ENCODE measurements around the gene GPR35.

The GPR35 gene

GRCh38 chr2:240589850-240590525 lies 35.3 kb upstream of the GPR35 start:
- no peak for DNase-seq

GRCh38 chr2:240590681-240591111 lies 34.6 kb upstream of the GPR35 start:
- no peak for DNase-seq

DNA sequence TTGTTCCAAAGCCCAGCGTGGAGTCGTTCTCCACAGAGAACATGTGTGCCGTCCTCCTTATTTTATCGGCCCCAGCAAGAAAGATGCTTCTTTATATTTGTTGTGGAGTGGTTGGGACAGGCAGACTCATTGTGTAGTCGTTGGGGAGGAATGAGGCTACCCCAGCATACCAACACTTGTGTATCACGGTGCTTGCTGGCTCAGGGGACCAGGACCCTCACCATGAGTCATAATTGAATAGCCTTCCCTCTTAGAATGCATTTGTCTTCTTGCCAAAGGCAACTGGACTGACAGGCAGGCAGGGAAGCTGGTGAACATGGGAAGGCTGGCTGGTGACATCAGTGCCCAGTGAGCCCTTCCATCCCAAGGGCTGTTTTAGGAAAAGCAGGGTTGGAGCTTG lies 34.1 kb upstream of the GPR35 start:
- DNase-seq, result no peak

DNA sequence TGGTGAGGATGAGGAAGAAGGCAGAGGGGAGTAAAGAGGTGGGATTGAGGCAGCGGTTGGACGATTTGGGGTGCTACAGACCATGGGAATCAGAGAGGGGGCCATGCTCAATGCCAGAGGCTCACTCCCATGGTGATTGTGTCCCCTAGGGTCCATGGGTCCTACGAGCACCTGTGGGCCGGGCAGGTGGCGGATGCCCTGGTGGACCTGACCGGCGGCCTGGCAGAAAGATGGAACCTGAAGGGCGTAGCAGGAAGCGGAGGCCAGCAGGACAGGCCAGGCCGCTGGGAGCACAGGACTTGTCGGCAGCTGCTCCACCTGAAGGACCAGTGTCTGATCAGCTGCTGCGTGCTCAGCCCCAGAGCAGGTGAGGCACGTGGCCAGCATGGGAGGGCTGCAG lies 33.5 kb upstream of the GPR35 start:
- no peak for DNase-seq

- no peak for DNase-seq
These were observed 32.1 kb upstream of the GPR35 start for GRCh38 chr2:240593026-240593702.

DNA sequence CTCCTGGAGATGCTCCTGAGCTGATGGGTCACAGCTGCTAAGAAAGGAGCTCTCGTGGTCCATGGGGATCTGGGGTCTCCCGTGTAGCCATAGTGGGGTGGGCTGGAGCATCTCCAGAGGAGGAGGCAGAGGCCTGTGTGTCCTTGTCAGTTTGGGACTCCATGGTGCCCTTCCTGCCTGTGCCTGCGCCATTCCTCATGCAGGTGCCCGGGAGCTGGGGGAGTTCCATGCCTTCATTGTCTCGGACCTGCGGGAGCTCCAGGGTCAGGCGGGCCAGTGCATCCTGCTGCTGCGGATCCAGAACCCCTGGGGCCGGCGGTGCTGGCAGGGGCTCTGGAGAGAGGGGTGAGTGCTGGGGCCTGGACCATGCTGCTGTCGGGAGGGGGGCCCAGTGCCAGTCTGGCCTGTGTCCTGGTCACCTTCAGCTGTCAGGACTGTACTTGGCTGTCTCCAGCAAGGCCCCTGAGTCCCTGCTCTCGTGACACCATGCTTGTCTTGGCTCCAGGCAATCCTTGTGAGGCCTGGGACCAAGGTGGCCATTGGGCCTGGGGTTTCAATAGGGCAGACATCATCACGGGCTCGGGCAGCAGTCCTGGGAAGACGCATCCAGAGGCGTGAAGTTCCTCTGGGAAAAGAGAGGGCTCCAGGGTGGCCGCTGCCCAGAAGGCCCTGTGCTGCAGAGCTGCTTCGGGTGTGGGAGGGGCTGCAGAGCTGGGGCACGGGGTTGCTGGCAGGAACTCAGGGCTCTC lies 31.4 kb upstream of the GPR35 start:
- no peak for DNase-seq

GRCh38 chr2:240594511-240595380 lies 30.5 kb upstream of the GPR35 start:
- no peak for DNase-seq

- peak; percentile 5 to 9 for DNase-seq
These were observed 29.8 kb upstream of the GPR35 start for GRCh38 chr2:240595381-240596079.

DNA sequence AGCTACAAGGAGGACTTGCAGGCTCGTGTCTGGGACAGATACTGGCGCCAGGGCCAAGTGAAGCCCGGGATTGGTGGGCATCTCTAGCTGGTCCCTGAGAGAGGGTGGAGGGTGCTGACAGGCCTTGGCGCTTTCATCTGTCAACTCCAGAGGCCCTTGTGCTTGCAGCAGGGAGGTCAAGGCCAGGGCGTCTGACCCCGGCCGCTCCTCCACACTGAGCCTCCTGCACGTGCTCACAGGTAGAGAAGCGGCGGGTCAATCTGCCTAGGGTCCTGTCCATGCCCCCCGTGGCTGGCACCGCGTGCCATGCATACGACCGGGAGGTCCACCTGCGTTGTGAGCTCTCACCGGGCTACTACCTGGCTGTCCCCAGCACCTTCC lies 29.2 kb upstream of the GPR35 start:
- DNase-seq, result no peak

DNA sequence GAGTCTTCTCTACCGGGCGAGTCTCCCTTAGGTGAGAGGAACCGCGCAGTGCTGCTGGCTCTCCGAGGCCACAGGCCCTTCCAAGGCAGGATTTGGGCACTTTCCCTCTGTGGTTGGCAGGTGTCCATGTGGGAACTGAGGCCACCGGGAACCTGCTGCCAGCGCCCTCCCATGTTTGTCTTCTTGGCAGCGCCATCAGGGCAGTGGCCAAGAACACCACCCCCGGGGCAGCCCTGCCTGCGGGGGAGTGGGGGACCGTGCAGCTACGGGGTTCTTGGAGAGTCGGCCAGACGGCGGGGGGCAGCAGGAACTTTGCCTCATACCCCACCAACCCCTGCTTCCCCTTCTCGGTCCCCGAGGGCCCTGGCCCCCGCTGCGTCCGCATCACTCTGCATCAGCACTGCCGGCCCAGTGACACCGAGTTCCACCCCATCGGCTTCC lies 28.8 kb upstream of the GPR35 start:
- no peak for DNase-seq

DNA sequence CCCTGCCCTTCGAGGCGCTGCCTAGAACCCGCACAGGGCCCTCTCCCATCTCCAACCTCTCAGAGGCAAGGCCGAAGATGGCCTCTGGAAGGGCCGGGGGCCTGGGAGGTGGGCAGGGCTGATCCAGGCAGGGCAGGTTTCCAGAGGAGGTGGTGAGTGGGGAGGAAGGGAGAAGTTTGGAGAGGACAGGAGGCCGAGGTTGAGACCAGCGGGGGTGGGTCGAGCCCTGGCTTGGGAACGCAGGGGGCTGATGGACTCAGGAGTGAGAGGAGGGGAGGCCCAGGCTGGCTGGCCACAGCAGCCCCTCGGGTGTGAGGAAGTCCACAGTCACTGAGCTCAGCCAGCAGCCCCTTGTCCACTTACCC lies 28.2 kb upstream of the GPR35 start:
- no peak for DNase-seq

DNA sequence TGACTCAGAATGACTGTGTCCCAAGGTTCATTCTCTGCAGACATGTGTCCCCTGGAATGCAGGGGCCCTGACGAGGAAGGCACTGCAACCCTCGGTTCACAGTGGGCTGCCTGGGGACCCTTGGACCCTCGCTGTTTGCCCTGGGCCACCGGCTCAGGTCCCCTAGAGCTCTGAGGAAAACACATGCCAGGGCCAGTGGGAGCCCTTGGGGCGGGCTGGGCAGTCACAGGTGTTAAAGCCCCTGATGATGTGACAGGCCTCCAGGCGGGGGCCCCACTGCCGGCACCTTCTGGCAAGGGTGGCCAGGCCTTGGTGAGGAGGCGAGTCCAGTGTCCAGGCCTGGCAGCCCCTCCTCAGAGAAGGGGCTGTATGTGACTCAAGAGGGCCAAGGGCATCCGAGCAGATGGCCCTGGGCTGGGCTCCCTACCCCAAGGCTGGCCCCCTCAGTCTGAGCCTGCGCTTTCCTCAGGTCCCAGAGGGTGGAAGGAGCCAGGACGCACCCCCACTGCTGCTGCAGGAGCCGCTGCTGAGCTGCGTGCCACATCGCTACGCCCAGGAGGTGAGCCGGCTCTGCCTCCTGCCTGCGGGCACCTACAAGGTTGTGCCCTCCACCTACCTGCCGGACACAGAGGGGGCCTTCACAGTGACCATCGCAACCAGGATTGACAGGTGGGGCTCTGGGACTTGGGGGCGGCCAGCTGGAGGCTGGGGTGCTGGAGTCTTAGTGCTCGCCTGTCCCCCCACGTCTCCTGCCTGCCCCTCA lies 27.7 kb upstream of the GPR35 start:
- DNase-seq, result no peak

DNA sequence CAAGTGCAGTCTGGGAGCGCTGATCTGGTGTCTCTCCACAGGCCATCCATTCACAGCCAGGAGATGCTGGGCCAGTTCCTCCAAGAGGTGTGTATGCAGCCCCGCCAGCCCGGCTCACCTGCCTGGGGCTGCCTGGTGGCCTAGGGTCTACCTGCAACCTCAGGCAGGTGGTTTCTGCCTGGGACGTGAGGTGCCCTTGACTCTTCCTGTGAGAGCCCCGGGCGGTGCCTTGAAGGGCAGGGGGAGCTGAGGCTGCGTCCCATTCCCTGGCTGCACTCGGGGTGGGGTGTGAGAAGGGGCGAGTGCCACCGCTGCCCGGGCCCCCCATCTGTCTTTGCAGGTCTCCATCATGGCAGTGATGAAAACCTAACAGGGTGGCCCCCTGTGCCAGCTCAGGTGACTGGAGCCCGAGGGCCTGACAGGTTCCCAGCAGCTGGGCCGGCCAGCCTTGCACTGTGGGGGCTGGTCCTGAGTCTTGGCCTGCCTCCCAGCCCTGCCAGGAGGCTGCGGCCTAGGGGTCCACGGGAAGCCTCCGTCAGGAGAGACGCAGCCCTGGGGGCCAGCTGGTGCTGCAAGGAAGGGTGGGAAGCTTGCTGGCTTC lies 26.9 kb upstream of the GPR35 start:
- DNase-seq, result no peak

GRCh38 chr2:240599141-240599583 lies 26.1 kb upstream of the GPR35 start:
- DNase-seq, result no peak

- DNase-seq, result no peak
These were observed 24.8 kb upstream of the GPR35 start for GRCh38 chr2:240600451-240600961.

DNA sequence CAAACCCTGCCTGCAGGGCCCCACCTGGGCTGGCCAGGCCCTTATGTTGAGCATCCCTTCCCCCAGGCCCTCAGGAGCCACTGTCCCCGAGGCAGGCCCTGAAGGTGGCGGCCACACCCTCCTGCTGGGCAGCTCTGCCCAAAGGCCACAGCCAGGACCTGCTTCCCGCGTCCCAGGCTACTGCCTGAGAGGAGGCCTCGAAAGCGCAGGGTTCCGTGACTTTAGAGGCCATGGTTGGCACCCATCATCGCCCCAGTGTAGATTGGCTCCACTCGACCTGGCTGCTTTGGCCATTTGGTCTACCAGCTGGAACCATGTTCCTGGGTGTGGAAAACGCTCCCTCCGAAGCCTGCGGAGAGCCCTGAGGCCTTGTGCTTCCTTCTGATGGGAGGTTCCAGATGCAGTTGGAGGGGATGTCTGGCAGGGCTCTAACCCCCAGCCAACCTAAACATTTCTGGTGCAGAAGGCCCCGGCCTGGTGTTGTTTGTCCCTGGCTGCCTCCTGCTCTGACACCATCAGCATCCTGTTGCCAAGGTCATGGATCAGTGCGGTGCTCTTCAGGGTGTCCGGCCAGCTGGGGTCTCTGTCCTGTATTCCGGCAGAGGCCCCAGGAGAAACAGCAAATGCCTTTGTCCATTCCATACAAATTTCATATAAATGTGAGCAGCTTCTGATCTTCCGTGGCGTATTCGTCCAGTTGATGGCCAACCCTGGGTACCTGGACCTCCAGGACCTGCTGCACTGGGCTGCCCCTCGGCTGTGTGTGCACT lies 24.0 kb upstream of the GPR35 start:
- no peak for DNase-seq

GRCh38 chr2:240601831-240602160 lies 23.5 kb upstream of the GPR35 start:
- DNase-seq, result no peak

DNA sequence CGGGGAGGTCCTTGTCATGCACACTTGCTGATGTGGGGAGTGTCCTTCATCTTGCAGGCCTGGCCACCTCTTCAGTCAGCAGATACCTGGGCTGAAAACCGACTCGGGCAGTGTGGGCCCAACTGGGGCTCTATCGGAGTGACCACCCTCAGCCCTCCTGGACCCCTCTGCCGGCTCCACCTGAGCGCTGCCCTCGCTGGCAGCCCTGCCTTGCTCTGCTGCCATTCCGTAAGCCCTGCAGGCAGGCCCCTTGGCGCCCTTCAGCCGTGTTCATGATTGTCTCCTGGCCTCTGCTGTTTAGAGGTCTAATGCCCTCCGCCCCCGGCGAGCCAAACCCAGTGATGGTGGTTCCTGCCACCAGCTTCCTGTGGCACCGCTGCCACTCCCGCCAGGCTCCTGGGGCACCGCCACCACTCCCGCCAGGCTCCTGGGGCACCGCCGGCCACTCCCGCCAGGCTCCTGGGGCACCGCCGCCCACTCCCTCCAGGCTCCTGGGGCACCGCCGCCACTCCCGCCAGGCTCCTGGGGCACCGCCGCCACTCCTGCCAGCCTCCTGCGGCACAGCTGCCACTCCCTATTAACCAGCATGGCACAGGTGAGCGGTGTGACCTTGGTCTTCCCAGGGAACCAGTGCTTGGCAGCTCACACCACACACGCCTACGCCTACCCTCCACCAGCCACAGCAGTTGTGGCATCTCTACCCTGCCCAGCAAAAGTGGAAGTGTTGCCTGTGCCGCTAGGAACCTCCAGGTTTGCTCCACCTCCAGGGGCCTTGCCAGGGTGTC lies 22.8 kb upstream of the GPR35 start:
- no peak for DNase-seq

DNA sequence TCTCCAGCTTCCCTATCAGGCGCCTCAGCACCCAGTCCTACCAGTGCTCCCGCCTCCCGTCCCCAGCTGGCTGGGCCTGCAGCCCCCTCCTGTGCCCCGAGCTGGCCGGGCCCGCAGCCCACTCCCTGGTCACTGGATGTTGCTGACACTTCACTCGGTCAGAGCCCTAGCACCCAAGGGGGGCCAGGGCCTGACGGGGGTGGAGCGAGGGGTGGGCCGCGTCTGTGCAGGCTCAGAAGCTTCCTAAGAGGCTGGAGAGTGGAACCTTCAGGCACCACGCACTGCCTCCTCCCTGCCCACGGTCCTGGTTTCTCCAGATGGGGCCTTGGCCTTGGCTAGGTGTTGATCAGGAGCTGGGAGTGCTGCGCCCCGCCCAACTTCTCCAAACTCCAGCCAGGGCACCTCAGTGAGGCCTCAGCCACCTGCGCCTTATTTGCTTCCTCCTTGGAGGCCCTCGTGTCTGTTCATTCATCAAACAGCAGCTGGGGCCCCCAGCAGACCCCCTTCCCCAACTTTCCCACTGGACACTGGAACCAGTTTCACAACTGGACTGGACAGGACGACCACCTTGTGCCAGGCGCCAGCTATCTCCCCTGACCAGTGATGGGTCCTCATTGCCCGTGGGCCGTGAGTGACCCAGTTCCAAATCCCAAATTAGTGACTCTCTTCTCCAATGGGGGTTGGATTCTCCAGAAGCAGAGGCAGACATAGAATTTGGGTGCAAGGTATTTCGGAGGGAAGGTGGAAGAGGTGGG lies 22.0 kb upstream of the GPR35 start:
- DNase-seq, result no peak

Measured in NCI-H524 (cell line).